Stimulated activated CD8-positive, alpha-beta memory T cell treated with anti-CD3 and anti-CD28 coated beads, Interleukin-7, amount 100 ng/mL, for 48 hours (primary cell): Measurements from ENCODE around the gene GAS7.

Source experiments
- DNase-seq, 2 donors: peaks; one replicate each; pipeline ENCODE4 v3.0.0-alpha.2; 2020; ENCODE audit warnings: low read depth in 1 of 2; ENCODE audit errors: extremely low read depth in 1 of 2

The GAS7 gene

DNA sequence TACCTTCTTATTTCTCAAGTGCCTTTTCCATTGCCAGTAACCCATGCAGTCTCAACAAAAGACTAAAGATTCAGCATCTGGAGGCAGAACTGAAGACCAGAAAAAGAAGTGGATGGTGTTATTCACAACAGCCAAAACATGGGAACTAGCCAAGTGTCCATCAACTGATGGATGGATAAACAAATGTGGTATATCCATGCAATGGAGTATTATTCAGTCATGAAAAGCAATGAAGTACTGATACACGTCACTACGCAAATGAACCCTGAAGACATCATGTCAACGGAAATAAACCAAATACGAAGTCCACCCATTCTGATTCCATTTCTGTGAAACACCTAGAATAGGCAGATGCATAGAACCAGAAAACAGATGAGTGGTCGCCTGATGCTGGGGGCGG is 25.6 kb downstream of the GAS7 start:
- DNase-seq: no peak

DNA sequence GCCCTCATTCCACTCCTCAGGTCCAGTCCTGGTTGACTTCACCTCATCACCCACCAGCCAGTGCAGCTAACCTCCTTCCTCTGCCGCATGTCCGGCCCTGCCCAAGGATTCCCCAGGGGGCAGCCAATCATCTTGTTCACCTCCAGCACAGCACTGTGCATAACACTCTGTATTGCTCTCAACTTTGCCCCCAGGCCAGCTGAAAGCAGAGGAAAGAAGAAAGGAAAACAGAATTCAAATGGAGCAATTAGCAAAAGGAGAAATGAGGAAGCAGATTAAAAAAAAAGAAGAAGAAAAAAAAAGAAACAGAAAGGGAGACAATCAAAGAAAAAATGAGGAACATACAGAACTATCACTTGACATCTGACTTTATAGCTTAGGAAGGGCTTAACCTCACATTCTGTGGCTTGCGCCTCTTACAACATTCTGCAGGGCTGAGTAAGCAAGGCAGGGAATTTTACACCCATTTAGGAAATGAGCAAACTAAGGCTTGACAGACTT is 26.1 kb downstream of the GAS7 start:
- no peak for DNase-seq

DNA sequence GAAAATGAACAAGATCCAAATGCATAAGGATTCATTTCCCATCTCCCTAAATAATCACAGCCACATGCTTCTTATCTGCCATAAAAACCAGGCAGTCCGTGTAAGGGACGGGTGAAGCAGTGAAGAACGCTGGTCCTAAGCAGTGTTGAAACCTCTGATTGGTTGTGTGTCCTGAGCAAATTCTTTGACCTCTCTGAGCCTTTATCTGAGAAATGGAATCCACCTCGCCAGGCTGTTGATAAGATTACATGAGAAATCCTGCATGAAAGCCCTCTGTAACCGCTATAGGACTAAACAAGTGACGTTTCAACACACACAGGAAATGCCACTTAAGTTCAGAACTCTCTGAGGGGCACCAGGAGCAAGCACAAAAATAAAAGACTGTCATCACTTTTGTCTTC is 26.8 kb downstream of the GAS7 start:
- no peak for DNase-seq

DNA sequence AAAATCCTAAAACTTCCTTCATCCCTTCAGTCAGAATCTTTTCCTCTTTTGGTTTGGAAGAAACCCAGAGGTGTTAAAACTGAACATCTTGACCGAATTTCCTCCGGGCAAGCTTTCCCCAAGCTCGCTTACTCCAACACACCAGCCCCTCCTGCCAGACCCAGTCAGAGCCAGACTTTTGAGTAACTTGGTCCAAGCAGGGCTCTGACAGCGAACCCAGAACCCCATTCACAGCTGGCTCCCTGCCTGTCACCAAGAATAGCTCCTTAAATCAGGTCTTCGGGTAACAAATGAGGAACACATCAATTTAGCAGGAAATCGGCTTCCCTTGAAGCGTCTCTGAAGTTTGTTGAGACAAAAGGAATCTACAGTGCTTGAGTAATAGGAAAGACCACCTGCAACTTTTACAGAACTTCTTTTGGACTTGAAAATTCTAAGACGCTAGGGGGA is 27.3 kb downstream of the GAS7 start:
- no peak for DNase-seq

DNA sequence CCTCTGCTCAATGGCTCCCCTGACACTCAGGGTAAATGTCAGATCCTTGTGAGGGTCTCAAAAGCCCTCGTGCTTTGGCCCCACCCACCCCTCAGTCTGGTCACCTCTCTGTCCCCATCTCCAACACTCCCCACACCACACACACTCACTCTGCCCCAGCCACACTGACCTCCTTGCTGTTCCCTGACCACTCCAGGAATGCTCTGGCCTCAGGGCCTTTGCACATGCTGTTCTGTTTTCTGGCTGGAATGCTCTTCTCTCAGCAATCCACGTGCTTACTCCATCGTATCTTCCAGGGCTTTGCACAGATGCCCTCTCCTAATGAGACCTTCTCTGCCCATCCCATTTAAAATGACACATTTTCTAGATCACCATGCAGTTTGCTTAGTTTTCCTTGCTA is 28.2 kb downstream of the GAS7 start:
- DNase-seq: no peak

DNA sequence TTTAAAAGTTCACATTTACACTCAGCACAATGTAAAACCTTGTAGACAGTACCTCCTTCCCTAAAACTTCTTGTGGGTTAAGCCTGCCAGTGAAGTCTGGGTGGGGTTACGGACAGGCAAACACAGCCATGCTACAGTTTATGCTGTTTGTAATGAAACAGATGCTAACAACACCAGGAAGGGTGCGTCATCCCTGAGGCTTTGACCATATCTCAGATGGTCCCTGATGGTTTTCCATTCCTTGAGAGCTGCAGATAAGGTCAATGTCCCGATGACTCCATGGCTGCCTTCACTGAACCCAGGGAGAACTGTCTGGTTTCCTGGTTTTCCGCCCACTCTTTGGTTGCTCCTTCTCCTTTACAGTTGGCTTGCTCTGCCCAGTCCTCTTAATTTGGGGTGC is 29.1 kb downstream of the GAS7 start:
- DNase-seq: no peak

DNA sequence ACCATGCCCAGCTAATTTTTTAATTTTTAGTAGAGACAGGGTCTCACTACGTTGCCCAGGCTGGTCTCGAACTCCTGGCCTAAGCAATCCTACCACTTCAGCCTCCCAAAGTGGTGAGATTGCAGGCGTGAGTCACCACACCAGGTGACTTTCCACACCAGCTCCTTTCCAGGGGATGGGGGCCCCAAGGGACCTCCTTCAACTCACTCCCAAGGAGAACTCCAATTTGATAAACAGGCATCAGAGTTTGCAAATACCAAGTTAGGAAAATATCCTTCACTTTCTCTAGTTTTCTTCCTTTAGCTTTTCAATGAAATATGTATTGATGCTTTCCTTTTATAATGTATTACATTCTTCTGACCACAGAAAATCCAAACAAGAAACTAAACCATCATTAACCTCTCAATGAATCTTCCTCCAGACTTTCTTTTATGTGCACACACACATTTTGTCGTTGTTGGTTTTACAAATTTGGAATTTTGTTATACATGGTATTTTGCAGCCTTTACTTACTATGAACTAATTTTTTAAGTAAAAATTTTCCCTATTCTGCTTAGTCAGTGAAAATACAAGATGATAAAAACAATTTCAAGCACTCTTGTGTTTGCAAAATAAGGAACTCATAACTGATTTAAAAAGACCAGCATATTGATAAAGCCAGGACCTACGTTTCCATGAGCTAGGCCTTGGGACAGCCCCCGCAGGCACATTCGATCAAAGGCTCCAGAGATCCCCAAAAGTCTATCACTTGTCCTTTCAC is 32.0 kb downstream of the GAS7 start:
- no peak for DNase-seq

DNA sequence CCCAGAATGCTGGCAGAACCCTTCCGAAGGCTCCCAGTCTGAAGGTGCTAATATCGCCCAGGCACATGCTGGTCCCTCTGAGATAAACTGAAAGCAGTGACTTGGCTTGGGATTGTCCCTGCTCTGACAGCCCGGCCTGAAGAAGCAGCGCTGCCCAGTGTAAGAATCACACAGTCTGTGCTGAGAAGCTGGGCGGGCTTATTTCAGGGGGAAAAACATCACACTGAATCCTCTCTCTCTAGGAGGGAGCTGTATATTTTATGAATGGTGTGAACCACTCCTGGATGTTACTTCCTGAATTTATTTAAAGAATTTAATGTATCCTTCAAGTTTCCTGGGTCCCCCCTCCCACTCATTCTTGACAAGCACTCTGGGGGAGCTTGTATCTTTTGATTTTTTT is 36.3 kb downstream of the GAS7 start:
- DNase-seq: no peak

DNA sequence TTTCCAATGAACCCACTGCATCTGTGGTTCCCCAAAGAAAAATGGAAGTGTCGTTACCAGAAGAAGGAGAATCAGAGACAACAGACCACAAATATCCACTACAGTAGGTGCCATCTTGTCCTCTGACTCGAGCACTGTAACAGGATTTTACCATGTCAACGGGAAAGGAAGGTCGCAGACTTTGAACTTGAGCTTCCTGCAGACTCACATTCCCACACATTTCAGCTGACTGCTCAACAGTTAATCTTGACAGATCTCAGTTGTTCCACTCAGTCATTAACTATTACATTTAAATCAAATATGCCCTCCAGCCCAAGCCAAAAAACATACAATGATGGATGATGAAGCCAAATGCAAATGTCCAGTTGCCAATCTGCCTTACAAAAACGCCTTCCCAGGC is 37.0 kb downstream of the GAS7 start:
- no peak for DNase-seq

DNA sequence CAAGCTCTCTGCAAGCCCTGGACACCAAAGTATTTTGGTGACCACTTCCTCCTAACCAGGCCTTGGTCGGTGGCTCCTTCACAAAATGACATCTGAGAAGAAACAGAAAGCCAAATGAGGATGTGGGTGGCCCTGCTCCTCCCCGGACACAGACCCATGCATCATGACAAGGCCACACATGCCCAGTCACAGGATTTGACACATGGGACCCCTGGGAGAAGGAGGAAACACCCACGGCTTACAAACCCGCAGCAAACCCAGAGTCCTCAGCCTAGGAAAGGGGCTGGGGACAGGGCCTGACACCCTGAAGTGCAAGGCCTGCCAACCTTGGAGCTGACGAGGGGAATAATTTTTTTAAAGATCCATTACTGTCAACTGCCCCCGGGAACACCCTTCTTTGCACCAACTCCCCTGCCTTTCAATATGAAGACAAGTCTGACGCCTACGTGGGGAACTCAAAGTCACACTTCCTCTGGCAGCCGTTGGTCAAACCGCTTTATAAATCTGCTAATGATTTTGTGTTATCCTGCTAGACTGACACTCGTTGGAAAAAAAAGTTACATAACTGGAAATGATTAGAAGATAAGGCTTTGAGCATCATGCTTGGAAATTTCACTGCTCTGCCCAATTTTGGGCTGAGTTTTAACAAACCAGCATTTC is 41.3 kb downstream of the GAS7 start:
- DNase-seq: peak in 1 of 2 donors; percentile 5

DNA sequence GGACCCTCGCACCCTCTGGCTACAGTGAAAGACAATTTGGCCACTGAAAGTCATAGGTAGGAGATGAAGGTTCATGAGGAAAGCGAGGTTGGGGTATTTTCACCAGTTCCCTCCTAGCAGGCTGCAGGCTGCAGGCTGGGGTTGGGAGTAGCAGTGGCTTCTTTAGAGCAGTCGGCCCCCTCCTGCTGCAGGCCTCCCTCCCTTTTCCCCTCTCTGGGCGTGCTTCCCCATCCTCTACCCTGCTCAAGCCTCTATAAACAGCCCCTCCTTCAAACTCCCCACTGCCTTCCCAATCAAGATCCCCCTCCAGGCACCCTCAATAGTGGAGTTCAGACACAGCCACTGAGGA is 41.8 kb downstream of the GAS7 start:
- no peak for DNase-seq

DNA sequence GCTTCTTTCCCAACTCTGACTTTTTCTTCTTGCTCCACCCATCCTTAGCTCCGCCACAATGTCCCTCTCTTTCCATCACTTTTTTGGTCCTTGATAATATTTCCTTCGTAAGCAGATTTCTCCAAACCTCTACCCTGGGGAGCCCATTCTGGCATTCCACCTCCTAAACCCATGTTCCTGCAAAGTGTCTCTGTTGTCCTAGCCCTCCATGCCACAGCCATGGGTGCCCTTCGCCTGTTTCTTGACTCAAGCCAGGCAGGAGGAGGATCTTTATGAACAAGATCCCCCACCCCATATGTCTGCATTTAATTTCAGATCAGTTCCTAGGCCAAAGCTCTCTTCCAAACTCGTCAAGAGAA is 42.4 kb downstream of the GAS7 start:
- DNase-seq: no peak

DNA sequence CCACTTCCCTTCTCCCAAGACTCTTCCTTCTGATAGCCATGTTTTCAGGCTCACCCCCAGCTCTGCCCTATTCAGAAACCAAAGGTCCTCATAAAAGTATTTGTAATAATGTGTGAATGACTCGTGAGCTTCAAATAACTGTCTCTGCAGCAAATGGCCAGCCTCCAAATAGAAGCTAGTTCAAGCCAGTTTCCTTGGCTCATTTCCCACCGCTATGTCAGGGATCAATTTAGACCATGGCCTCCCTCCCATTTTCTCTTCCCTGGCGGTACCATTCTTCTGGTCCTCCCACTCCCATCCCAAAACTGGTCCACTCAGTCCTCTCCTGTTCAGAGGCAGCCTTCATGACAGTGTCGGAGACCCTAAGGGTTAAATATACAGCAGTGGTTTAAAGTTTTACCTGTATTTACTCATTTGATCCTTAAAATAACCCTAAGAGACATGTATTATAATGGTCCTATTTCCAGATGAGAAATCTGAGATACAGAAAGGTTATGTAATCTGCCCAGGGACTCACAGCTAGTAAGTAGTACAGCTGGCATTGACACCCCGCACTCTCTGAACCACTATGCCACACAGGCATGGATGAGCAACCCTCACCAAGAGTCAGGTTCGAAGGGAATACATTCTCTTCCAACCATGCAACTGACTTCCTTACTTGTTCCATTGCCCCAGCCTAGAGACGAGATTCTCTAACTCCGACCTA is 42.9 kb downstream of the GAS7 start:
- no peak for DNase-seq

DNA sequence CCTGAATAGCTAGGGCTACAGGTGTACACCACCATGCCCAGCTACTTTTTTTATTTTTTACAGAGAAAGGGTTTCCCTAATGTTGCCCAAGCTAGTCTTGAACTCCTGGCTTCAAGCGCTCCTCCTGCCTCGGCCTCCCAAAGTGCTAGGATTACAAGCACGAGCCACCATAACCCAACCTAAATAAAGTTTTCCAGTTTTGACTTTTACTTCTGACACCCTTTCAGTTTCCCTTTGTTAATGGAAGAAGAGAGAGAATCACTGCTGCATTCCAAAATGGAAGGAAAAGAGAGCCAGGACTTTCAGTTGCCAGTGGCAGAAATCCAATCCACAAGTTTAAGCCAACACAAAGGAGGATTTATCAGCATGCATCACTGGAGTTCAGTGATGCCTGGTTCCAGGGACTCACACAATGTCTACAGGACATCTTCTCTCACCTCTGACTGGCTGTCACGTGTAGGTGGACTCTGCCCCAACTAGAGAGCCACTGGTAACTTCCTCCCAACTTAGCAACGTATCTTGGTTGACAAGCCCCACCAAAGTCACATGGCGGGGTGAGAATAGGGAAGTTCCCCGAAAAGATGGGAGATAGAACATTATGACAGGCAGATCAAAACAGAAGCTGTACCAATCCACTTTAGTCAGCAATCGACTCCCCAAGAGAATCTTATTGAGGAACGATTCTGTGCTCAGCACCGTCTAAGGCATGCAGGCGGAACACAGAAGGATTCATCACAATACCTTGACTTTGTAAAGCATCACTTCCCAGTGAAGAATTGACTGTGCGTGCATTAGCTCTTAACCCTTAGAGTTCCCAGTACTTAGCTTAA is 46.5 kb downstream of the GAS7 start:
- no peak for DNase-seq

DNA sequence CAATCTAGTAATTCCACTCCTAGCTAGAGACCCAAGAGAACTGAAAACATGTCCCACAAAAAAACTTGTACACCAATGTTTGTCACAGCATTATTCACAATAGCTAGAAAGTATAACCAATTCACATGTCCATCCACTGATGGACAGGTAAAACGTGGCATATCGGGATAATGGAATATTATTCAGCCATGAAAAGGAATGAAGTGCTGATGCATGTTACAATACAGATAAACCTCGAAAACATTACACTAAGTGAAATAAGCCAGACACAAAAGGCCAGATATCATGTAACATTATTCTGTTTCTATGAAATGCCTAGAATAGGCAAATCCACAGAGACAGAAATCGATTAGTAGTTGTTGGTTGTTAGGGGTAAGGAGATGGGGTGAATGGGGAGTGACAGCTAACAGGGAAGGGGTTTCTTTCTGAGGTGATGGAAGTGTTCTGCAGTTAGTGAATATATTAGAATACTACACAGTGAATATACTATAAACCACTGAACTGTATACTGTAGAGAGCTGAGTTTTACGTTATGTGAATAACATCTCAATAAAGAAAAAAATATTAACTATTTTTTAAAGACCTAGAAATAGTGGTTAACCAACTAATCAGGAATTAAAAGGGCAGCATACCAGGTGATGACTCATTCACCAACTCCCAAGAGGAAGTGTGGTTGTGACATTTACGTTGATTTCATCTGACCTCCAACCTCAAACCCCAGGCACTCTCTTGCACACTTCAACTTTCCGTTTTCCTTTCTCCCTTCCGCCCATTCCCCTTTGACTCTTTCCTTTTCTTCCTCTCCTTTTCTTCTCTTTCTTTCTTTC is 48.6 kb downstream of the GAS7 start:
- no peak for DNase-seq

DNA sequence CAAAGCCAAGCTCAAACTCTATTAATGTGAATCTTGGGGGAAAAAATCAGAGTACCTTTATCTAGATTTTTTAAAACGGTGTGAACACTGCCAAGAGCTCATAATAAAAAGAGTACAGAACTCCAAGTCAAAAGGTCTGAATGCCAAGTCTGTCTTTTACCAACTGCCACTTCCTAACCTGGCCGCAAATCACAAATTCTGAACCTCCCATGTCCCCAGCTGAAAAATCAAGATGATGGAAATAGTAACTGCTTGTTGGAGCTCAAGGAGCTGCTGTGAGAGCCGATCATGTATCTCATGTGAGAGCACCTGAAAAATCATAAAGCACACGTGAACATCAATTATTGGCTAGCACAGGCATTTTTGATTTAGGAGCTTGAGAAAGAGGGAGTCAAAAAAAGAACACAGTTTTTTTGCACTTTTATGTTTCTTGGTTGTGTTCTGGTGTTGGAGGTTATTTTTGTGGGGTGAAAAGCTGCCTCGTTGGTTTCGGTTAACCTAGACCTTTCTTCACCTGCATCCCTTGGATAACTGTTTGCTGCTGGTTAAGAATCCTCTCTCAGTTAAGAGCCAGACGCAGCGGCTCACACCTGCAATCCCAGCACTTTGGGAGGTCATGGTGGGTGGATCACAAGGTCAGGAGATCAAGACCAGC is 50.5 kb downstream of the GAS7 start:
- DNase-seq: no peak

DNA sequence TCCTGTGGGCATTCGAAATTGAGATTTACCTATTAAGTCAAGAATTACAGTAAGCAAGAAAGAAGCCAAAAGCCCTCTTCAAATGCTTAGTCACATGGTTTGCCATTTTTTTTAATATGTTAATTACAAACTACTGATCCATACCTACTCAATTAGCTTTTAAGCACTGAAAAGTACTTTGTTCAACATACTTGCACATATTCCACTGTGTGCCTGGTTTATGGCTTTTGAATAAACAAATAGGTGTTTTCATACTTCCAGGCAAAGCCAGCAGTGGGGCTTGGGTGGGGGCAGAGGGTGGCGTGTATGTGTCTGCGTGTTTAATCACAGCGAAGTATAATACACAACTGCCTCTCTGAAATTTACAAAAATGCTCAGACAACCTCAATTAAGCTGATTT is 51.4 kb downstream of the GAS7 start:
- no peak for DNase-seq

DNA sequence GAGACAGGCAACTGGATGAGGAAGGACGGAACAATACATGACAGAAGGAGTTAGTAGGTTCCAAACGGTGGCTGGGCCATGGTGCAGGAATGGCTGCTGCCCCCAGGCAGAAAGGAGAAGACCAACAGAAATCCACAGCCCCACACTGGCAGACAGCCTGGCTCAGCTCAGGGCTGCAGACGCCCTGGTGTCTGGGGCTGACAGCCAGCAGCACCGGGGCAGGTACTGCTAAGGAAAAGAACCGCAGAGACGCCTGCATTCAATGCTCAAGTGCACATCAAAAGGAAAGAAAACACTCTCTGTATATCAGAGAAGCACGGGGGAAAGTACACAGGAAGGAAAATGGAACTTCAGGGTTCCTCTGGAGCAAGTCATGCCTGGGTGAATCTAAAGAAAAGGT is 53.4 kb downstream of the GAS7 start:
- no peak for DNase-seq

DNA sequence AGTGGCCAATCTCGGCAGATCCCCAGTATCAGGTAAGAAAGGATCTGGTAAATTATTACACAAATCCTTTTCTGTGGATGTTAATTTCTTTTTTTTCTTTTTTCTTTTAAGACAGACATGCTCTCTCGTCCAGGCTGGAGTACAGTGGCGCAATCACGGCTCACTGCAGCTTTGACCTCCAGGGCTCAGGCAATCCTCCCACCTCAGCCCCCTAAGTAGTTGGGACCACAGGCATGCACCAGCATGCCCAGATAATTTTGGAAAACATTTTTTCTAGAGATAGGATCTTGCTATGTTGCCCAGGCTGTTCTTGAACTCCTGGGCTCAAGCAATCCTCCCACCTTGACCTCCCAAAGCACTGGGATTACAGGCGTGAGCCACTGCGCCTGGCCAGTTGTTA is 54.0 kb downstream of the GAS7 start:
- DNase-seq: no peak

DNA sequence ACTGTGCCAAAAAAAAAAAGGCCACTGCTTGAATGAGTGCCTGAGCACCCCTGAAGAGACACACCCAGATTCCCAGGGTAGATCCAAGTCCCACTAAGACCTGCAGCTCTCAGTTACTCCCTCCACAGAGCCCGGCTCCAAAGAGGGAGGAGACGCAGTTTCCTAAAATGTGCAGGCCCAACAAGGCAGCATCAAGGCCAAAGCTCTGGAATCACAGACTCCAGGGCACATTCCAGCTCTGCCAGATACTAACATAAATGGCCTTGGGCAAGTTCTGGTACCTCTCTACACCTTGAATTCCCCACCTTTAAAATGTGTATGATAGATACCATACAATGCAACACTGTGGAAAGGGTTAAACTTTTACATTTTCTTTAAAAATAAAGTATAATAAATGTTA is 57.0 kb downstream of the GAS7 start:
- no peak for DNase-seq
